GM12873 (cell line): ENCODE measurements around the gene GGCT.

Source experiments
- TF ChIP-seq, protein P1 (sequence below): IDR thresholded peaks from 2 replicates; pipeline ENCODE4 v1.5.1; 2012; ENCODE audit warnings: low read depth, mild to moderate bottlenecking, moderate library complexity, low read length, control low read depth; ENCODE audit not compliant: insufficient read depth; ENCODE audit errors: missing control alignments

The GGCT gene

DNA sequence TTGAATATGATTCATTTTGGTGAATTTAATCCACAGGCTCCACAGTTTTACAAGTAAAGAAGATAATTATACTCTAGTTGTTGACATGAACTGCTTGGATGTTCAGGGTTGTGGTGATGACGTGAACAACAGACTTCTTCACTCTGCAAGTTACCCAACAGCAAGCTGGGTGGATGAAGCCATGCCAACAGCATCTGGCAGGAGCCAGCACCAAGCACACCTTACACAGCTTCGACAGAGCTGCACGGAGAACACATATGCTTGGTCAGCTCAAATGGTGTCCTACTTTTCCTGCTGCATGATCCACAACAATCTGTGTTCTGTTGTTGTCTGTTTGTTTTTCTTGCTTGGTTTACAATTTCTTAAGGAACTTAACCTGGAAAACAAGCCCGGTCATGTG lies 35.8 kb downstream of the GGCT start:
- TF ChIP-seq, protein P1, sequence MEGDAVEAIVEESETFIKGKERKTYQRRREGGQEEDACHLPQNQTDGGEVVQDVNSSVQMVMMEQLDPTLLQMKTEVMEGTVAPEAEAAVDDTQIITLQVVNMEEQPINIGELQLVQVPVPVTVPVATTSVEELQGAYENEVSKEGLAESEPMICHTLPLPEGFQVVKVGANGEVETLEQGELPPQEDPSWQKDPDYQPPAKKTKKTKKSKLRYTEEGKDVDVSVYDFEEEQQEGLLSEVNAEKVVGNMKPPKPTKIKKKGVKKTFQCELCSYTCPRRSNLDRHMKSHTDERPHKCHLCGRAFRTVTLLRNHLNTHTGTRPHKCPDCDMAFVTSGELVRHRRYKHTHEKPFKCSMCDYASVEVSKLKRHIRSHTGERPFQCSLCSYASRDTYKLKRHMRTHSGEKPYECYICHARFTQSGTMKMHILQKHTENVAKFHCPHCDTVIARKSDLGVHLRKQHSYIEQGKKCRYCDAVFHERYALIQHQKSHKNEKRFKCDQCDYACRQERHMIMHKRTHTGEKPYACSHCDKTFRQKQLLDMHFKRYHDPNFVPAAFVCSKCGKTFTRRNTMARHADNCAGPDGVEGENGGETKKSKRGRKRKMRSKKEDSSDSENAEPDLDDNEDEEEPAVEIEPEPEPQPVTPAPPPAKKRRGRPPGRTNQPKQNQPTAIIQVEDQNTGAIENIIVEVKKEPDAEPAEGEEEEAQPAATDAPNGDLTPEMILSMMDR = no peak

DNA sequence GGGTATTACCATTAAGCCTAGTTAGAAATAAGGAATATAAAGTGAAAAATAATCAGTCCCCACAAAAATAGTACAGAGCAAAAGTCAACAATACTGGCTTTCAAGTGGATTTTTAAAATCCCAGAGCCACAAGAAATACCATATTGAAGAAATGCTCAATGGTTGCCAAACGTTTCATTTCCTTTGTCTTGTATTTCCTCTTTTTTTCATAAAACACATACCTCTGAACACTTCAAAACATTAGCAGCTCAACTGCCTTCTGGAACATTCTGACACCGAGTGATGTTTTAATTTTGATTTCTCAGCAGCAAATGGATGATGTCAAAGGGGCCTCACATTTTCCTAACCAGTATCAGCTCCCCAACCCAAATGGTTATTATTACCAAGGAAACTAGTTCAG lies 36.6 kb downstream of the GGCT start:
- TF ChIP-seq, protein P1 = no peak

DNA sequence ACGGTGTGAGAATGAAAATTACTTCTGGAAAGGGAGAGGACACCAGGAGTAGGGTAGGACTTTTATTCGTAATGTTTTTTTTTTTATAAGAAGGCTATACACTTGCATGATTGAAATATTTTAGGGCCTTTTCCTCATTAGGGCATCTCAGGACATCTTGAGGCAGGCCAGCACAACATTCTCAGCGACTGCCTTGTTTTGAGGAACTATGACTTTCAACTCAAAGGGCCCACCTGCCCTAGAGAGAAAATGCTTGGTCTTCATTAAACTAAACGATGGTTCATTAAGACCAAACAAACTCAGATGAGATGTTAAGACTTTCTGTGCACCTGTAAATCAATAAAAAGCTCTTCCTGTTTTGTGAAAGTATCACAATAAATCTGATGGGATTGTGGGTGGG lies 37.4 kb downstream of the GGCT start:
- TF ChIP-seq, protein P1 = no peak

DNA sequence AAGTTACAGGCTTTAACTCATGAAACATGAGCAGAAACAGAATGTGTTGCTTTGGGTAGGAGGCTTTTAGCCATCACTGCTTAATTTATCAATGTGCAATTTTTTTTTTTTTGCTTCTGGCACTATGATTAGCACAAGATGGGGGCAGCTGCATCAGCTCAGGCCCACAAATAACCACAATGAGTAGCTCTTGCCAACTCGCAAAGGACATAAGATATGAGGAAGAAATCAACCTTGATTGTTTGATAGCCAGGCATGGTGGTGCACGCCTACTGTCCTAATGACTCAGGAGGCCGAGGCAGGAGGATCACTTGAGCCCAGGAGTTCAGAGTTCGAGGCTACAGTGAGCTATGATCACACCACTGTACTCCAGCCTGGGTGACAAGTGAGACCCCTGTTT lies 38.4 kb downstream of the GGCT start:
- TF ChIP-seq, protein P1 = no peak

DNA sequence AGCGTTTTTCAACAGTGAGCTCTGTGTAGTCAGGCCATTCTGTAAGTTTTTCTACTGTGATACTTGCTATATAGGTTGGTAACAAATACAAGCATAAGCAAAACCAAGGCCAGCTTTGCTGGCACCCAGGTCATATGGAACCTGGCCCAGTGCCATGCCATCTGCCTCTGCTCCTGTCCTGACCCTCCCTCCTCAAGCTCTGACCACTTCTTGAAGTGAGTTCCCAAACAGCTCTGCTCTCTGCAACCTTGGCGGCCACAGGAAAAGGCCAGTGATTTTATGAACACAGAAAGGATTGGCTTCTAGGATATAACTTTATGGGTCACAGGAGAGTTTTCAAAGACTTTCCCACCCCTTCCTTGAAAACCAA lies 38.8 kb downstream of the GGCT start:
- TF ChIP-seq, protein P1 = no peak

DNA sequence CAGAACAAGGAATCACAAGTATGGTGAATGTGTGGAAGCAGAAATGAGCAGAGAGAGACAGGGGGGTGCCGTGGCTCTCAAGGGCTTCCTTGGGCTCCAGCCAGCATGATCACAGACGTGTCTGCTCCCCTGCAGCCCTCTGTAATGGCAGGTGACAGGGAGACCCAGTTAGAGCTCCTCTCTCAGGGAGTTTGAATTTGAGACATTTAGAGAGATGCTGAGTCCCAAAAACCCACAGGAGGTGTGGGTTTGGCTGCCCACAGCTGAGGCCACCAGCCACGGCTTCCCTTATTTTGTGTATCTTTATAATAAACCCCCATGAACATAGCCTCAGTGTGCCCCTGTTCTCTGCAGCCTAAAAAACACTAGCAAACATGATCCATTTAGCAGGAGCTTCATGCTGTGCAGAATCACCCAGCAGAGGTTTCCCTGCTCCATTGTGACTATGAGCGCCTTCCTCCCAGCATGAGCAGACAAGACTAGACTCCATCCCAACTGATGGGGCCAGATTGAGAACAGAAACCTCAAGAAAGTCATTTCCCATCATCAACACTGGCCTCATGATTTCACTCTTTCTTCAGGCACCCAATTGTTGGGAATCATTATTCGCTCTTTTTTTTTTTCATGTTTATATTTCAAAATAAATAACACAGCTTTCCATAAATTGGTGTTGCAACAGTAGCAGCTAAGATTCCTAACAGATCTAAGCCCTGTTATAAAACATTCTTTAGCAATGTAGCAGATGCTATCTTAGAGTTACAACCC lies 39.4 kb downstream of the GGCT start:
- TF ChIP-seq, protein P1 = no peak

DNA sequence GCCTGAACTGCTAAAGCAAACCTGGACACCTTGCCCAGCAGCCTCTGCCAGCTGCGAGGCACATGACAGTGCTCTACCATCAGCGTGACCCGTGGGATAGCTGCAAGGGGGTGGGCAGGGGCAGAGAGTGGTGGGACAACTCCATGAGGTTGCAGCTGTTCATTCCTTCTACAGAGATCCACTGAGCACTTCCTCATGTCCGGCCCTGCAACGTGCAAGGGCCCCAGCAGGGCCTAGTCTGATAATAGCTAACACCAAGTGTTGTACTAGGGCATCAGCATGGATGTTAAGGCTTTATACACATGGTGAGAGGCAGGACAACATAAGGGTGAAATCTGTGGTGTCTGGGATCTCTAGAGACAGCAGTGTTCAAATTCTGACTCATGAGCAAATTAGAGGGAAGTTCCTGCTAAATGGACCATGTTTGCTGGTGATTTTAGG lies 40.4 kb downstream of the GGCT start:
- TF ChIP-seq, protein P1 = no peak
